ENCODE measurements around the gene GABRG3. TPM values are rescaled to one million over a fixed set of nuclear protein-coding genes. Genes with fewer than 3 reads are reported as not detected.

The GABRG3 gene
- total RNA-seq, 2 experiments from 2014 or later, result not detected

DNA sequence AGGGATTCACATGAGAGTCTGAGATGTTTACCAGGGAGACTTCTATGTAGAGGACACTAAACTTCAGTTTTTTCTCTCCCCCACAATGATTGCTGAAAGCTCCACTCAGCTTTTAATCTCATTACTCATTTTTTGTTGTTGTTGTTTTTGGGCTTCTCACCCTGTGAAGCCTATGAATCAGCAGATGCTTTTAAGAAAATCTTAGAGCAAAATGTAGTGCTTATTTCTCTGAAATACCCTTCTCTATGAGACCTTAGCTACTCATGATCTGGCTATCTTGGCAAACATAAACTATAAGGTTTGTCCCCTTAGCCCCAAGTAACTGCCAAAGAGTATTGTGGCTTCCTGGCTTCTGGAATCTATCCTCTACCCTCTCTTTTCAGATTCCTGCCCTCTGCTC is 590.8 kb downstream of the GABRG3 start:
- H3K36me3 Mint-ChIP-seq (ENCODE audit: low read depth), result no peaks in the 10 kb centered on the region
- ChIA-PET CTCF (interaction anchor here (1.3 kb wide), 1 partner anchor 8 kb away, joined by 3 read pairs; no protein-coding TSS in a partner anchor), POLR2A (no interaction called here)
- H3K4me3 Mint-ChIP-seq, result no peak overlapping the region
- TF ChIP-seq, protein P1, sequence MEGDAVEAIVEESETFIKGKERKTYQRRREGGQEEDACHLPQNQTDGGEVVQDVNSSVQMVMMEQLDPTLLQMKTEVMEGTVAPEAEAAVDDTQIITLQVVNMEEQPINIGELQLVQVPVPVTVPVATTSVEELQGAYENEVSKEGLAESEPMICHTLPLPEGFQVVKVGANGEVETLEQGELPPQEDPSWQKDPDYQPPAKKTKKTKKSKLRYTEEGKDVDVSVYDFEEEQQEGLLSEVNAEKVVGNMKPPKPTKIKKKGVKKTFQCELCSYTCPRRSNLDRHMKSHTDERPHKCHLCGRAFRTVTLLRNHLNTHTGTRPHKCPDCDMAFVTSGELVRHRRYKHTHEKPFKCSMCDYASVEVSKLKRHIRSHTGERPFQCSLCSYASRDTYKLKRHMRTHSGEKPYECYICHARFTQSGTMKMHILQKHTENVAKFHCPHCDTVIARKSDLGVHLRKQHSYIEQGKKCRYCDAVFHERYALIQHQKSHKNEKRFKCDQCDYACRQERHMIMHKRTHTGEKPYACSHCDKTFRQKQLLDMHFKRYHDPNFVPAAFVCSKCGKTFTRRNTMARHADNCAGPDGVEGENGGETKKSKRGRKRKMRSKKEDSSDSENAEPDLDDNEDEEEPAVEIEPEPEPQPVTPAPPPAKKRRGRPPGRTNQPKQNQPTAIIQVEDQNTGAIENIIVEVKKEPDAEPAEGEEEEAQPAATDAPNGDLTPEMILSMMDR (IDR thresholded peaks at IDR 0.05), result no peak
- intact Hi-C loops (cut with micrococcal nuclease), result no loop called here
- no peak for ATAC-seq
- no peaks in the 10 kb centered on the region for H3K27me3 Mint-ChIP-seq
- H3K9me3 Mint-ChIP-seq, result peaks cover 10% of the 10 kb centered on the region
- DNase-seq, result no peak
- no peaks in the 10 kb centered on the region for H3K4me1 Mint-ChIP-seq (ENCODE audit: low read depth)
- no peak overlapping the region for H3K27ac Mint-ChIP-seq

DNA sequence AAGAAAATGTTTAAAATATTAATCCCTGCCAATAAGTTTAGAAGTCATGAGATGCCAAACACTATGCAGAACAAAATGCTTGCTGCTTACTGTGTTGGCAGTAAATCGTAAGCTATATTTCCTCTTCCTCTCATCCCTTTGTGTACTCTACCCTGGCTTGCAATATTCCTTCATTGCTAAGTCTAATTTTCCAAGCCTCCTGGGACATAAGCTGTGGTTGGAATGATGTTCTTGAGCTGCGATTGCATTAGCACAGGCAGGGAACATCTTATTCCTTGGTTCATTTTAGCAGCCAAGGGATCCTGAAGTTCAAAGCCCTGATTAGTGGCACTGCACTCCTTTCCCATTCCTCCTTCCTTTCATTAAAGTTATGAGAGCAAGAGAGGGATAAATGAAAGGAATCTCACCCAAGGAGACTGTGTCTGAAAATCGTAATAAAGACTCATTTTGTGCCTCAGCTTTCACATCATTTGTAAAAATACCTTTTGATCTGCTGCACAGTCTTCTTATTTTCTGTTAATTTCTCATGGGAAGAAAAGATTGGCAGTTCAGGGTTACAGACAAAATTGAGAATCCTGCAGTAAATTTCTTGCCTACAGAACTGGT is 592.9 kb downstream of the GABRG3 start:
- ChIA-PET POLR2A (no interaction called here), CTCF (no interaction called here)
- no peaks in the 10 kb centered on the region for H3K4me1 Mint-ChIP-seq (ENCODE audit: low read depth)
- DNase-seq (no peak), ATAC-seq (no peak)
- H3K36me3 Mint-ChIP-seq (ENCODE audit: low read depth), result no peaks in the 10 kb centered on the region
- no peak overlapping the region for H3K4me3 Mint-ChIP-seq
- TF ChIP-seq, protein P1 (IDR thresholded peaks at IDR 0.05), result no peak
- intact Hi-C loops (cut with micrococcal nuclease), result no loop called here
- H3K9me3 Mint-ChIP-seq, result peaks cover 10% of the 10 kb centered on the region
- no peak overlapping the region for H3K27ac Mint-ChIP-seq
- H3K27me3 Mint-ChIP-seq, result no peaks in the 10 kb centered on the region

DNA sequence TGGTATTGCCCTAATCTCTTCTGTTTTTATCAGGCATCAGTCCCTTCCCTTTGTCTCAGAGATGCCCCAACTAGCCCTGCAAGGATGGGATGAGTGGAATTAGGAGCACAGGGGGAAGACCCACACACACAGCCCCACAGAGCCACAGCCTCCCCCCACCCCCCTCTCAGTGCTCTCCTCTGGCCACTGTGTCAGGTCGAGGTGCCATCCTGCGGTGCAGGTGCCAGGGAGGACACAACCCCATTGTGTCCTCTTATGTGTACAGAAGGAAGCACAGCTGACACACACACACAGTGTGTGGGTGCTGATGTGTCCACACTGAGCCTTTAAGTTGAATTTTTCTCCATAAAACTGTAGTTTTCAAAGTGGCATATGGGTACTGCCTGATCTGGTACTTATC is 593.7 kb downstream of the GABRG3 start:
- ChIA-PET CTCF (no interaction called here), POLR2A (no interaction called here)
- TF ChIP-seq, protein P1 (IDR thresholded peaks at IDR 0.05), result no peak
- intact Hi-C loops (cut with micrococcal nuclease), result no loop called here
- Mint-ChIP-seq H3K4me3 (no peak overlapping the region), H3K27ac (no peak overlapping the region), H3K9me3 (peaks cover 10% of the 10 kb centered on the region), H3K36me3 (ENCODE audit: low read depth) (no peaks in the 10 kb centered on the region), H3K4me1 (ENCODE audit: low read depth) (no peaks in the 10 kb centered on the region), H3K27me3 (no peaks in the 10 kb centered on the region)
- no peak for ATAC-seq
- no peak for DNase-seq

DNA sequence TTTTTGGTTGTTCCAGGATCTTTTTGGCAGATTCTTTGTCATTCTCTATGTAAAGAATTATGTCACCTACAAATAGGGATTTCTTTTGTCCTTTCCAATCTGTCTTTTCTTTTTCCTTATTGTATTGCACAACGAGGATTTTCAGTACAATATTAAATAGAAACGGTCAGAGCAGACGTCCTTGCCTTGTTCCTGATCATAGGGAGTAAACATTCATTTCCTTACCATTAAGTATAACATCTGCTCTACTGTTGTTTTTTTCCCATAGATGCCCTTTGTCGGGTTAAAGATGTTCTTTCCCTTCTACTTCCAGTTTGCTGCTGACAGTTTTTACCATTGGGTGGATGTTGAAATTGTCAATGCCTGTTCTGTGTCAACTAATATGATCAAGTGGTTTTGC is 599.8 kb downstream of the GABRG3 start:
- Mint-ChIP-seq H3K9me3 (peaks cover 2% of the 10 kb centered on the region), H3K27me3 (no peaks in the 10 kb centered on the region), H3K27ac (no peak overlapping the region), H3K36me3 (ENCODE audit: low read depth) (no peaks in the 10 kb centered on the region), H3K4me3 (no peak overlapping the region), H3K4me1 (ENCODE audit: low read depth) (no peaks in the 10 kb centered on the region)
- ChIA-PET POLR2A (no interaction called here), CTCF (no interaction called here)
- DNase-seq (no peak), ATAC-seq (no peak)
- intact Hi-C loops (cut with micrococcal nuclease), result no loop called here
- TF ChIP-seq, protein P1 (IDR thresholded peaks at IDR 0.05), result no peak

DNA sequence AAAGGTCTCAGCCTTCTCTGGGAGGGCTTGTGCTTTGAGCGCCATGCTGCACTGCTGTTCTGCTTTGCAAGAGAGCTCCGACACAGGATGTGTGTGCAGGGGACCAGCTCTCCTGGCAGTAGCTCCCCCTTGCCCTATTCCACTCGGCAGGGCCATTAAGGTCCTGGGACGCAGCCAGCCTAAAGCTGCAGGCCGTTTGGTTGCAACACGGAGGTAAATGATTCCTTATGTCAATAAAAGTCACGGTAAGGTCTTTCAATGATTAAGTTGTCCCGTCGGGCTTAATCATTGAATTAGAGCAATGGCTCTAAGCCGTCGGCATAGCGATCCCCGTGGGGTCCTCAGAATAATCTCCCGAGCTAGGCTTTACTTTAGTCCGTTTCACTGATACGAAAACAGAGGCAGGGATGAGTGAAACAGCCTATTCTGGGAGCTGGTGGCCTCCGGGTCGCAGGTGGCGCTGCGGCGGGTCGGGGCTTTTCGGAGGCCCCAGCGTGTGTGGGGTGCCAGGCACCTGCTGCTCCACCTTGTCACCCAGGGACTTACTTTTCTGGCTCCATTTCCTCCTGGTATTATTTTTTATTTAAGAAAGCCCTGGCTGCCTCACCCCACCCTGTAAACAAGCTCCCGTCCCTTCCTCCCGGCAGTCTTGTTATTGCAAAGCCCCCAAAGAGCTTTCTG is 603.0 kb downstream of the GABRG3 start:
- CTCF ChIA-PET, result no interaction called here
- H3K4me3 Mint-ChIP-seq, result no peak overlapping the region
- no peaks in the 10 kb centered on the region for H3K27me3 Mint-ChIP-seq
- no peaks in the 10 kb centered on the region for H3K4me1 Mint-ChIP-seq (ENCODE audit: low read depth)
- intact Hi-C loops (cut with micrococcal nuclease), result no loop called here
- DNase-seq (no peak), ATAC-seq (no peak)
- H3K9me3 Mint-ChIP-seq, result peaks cover 2% of the 10 kb centered on the region
- TF ChIP-seq, protein P1 (IDR thresholded peaks at IDR 0.05), result no peak
- POLR2A ChIA-PET, result no interaction called here
- H3K27ac Mint-ChIP-seq, result no peak overlapping the region
- no peaks in the 10 kb centered on the region for H3K36me3 Mint-ChIP-seq (ENCODE audit: low read depth)

Data from activated CD8-positive, alpha-beta T cell treated with anti-CD3 and anti-CD28 coated beads for 36 hours (primary cell).